Heart right ventricle (tissue), 16 donors: ENCODE results near the gene MINK1. TPM values are rescaled to one million over a fixed set of nuclear protein-coding genes. Genes with fewer than 3 reads are reported as not detected.
"Not testable (repeated sequence)": the region's sequence is repeated elsewhere in the genome, so short reads cannot be mapped to it uniquely, and the experiment has no call there.

Source experiments
- ATAC-seq, 8 donors: fragments of 200-7000 bp; cut with Tn5 transposase; one replicate each; pipeline ENCODE4 v1.9.1; 2020; ENCODE audit warnings: mild to moderate bottlenecking in 8 of 8, moderate library complexity in 8 of 8, moderate number of reproducible peaks in 1 of 8
- DNase-seq, 2 donors: peaks; one replicate each; pipeline ENCODE4 v3.0.0-alpha.2; 2020
- H3K27ac ChIP-seq, 10 donors: fragments of 200-600 bp; sonication (generic) in 2 of 10; one replicate each; pipeline versions ENCODE4 v1.5.0 to v1.8.0; 2020 to 2022; ENCODE audit warnings: mild to moderate bottlenecking in 3 of 10
- H3K27me3 ChIP-seq, 7 donors: fragments of 200-600 bp; one replicate each; pipeline ENCODE4 v1.8.0; 2021 to 2022; ENCODE audit warnings: mild to moderate bottlenecking in 2 of 7
- H3K36me3 ChIP-seq, 9 donors: fragments of 200-600 bp; sonication (generic) in 1 of 9; one replicate each; pipeline versions ENCODE4 v1.5.0 to v1.8.0; 2020 to 2022; ENCODE audit warnings: mild to moderate bottlenecking in 2 of 9
- H3K4me1 ChIP-seq, 9 donors: fragments of 200-600 bp; sonication (generic) in 1 of 9; one replicate each; pipeline versions ENCODE4 v1.5.0 to v1.8.0; 2020 to 2022; ENCODE audit warnings: mild to moderate bottlenecking in 4 of 9
- H3K4me3 ChIP-seq, 10 donors: fragments of 200-600 bp; sonication (generic) in 2 of 10; one replicate each; pipeline versions ENCODE4 v1.5.0 to v1.8.0; 2020 to 2022; ENCODE audit warnings: mild to moderate bottlenecking in 7 of 10, moderate library complexity in 2 of 10
- H3K9me3 ChIP-seq, 11 donors: fragments of 200-600 bp in 10 of 11; sonication (generic) in 2 of 11; one replicate each; pipeline versions ENCODE4 v1.5.0 to v1.8.0; 2013 to 2022; ENCODE audit warnings: mild to moderate bottlenecking in 2 of 11, control low read depth in 1 of 11, moderate library complexity in 1 of 11
- WGBS, 2 donors: extraction: QIAGEN DNeasy Blood & Tissue Kit; methylation state at CpG; one replicate each; pipeline ENCODE4 v1.1.7; 2013; ENCODE audit warnings: inconsistent platforms in 1 of 2; 5-methylcytosine and 5-hydroxymethylcytosine counted together
- intact Hi-C, 10 donors: fragments of 100-400 bp; cut with DNase I; formaldehyde crosslinking; loops; one replicate each; pipeline versions ENCODE4 v1.11.1 to v1.14.2; 2022
- polyA plus RNA-seq, 2 donors: library from polyadenylated mRNA; stranded (reverse); fragments of 200-250 nt; gene quantifications; one replicate each; pipeline ENCODE4 v1.2.3, GENCODE V29; 2013
- total RNA-seq, 10 donors: library from RNA; stranded (reverse); fragmentation: NEBNext Ultra II Directional in 3 of 10; extraction: Animal tissue kit (Norgen Biotek cat#: 25700) in 3 of 10; gene quantifications; one replicate each; pipeline versions ENCODE4 v1.2.1 to v1.2.4, GENCODE V29; 2021 to 2023
- TF ChIP-seq, protein P1 (sequence below), 9 donors: fragments of 200-600 bp; sonication (generic) in 2 of 9; IDR thresholded peaks; one replicate each; pipeline versions ENCODE4 v1.5.0 to v1.8.0; 2021 to 2022; ENCODE audit warnings: antibody characterized with exemption in 9 of 9, mild to moderate bottlenecking in 5 of 9, moderate library complexity in 1 of 9
- donor health status: Arrhythmogenic right ventricular cardiomyopathy.
- donor health status: ischemic (EF 13 %, LVEDD 7.1; RV severe dilation, severe dysfunction).
- donor health status: healthy with polysubstance abuse.
- donor health status: DM: no; HTN: yes; CAD: no.
- donor health status: DM: no; HTN: no; CAD: no.
- donor health status: ischemic (EF 25% LVEDD 6.9; RV normal size, moderate dysfunction).
- donor health status: ischemic (EF 25% LVEDD 5.7; RV mildly dilated, moderate dysfunction).
- donor health status: healthy.
- donor health status: DM: yes; HTN: yes; CAD: no.
- donor health status: Ischemic cardiomyopathy.
- donor health status: ischemic (EF 35%, LVEDD 5.7; RV mildly dilated, moderate dysfunction).
- donor health status: nonischemic (EF 11% LVEDD 7.7; RV severe dilation, severe dysfunction).
- donor health status: DM: yes; HTN: yes; CAD: no.
- donor health status: PGD.
- donor health status: ischemic (EF 29% LVEDD 5.4; RV normal size, mild dysfunction).
- donor health status: nonischemic (EF 23%, LVEDD 6.1; RV moderate dilation, normal function).

MINK1 gene
- total and polyA plus RNA-seq, 12 donors = 17.3 to 54.1 (median 33.5) TPM

DNA sequence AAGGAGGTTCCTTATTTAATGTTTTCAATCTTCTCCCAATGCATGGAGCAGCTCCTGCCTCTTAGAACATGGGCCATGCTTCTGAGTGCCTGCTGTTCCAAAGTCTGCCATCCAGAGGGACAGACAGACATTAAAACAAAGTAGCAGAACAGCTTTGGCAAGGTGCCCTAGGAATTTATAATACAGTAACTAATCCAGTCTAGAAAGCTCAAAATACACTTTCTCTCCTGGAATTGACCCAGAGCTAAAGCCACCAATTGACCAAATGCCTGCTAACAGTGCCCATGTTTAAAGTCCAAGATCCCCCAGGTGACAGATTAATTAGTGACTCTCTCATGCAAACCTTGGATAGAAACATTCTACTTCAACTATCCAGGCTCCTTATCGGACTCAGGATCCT, 80.9 kb downstream of the MINK1 start:
- Histone ChIP-seq H3K27me3 (no peaks in the 10 kb centered on the region), H3K36me3 (no peaks in the 10 kb centered on the region), H3K4me3 (no peak overlapping the region), H3K4me1 (peaks cover 0 to 9% (median 6%) of the 10 kb centered on the region in 9 donors), H3K27ac (no peak overlapping the region), H3K9me3 (no peaks in the 10 kb centered on the region)
- WGBS, 2 donors = 86 to 96% methylated on average over 1 of the region's 1 CpG
- TF ChIP-seq, protein P1, sequence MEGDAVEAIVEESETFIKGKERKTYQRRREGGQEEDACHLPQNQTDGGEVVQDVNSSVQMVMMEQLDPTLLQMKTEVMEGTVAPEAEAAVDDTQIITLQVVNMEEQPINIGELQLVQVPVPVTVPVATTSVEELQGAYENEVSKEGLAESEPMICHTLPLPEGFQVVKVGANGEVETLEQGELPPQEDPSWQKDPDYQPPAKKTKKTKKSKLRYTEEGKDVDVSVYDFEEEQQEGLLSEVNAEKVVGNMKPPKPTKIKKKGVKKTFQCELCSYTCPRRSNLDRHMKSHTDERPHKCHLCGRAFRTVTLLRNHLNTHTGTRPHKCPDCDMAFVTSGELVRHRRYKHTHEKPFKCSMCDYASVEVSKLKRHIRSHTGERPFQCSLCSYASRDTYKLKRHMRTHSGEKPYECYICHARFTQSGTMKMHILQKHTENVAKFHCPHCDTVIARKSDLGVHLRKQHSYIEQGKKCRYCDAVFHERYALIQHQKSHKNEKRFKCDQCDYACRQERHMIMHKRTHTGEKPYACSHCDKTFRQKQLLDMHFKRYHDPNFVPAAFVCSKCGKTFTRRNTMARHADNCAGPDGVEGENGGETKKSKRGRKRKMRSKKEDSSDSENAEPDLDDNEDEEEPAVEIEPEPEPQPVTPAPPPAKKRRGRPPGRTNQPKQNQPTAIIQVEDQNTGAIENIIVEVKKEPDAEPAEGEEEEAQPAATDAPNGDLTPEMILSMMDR (IDR thresholded peaks at IDR 0.05) = no peak
- DNase-seq (no peak), ATAC-seq (no peak)
- intact Hi-C loops = loop anchor here in 2 of 10 donors (10.0 kb wide), 2 partner anchors 71 to 151 kb away; partner anchors contain the start of gene CAMTA2 (in 1 of the 2)

DNA sequence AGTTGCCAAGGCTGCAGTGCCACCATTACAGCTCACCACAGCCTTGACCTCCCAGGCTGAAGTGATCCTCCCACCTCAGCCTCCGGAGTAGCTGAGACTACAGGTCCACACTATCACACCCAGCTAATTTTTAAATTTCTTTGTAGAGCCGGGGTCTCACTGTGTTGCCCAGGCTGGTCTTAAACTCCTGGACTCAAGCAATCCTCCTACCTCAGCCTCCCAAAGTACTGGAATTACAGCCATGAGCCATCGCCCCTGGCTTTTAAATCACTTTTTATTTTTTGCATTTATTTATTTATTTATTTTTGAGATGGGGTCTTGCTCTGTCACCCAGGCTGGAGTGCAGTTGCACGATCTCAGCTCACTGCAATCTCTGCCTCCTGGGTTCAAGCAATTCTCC, 81.4 kb downstream of the MINK1 start:
- intact Hi-C loops = loop anchor here in 2 of 10 donors (10.0 kb wide), 2 partner anchors 70 to 150 kb away; partner anchors contain the start of gene CAMTA2 (in 1 of the 2)

DNA sequence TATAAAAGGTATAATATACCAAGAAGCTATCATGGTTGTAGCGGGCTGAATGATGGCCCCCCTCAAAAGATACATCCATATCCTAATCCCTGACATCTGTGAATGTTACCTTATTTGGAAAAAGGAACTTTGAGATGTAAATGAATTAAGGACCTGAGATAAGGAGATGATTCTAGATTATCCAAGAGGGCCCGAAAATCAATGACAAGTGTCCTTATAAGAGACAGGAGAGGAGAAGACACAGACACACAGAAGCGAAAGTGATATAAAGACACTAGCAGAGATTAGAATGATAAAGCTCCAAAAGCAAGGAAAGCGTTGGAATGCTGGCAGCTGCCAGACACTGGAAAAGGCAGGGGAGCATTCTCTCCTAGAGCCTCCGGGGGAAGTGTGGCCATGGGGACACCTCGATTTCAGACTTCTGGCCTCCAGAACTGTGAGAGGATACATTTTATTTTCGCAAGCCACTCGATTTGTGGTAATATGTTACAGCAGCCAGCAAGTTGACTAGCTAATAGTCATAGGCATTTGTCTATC, 86.4 kb downstream of the MINK1 start:
- WGBS, 2 donors = 68 to 70% methylated on average over 8 of the region's 8 CpGs
- no peak overlapping the region for H3K27ac ChIP-seq
- DNase-seq (no peak), ATAC-seq (no peak)
- TF ChIP-seq, protein P1 (IDR thresholded peaks at IDR 0.05) = no peak
- H3K9me3 ChIP-seq = no peaks in the 10 kb centered on the region
- H3K36me3 ChIP-seq = no peaks in the 10 kb centered on the region
- H3K4me3 ChIP-seq = no peak overlapping the region
- H3K27me3 ChIP-seq = no peaks in the 10 kb centered on the region
- peaks cover 0 to 11% (median 0%) of the 10 kb centered on the region in 9 donors for H3K4me1 ChIP-seq
- intact Hi-C loops = loop anchor here in 2 of 10 donors (10.0 kb wide), 2 partner anchors 65 to 145 kb away; partner anchors contain the start of gene CAMTA2 (in 1 of the 2)

More for the DNA sequence above, 81.4 kb downstream of the MINK1 start:
- not testable (repeated sequence) for H3K27ac ChIP-seq, DNase-seq, H3K36me3 ChIP-seq, ATAC-seq, H3K27me3 ChIP-seq, H3K9me3 ChIP-seq, H3K4me3 ChIP-seq, H3K4me1 ChIP-seq
- 90 to 94% methylated on average over 4 of the region's 4 CpGs for WGBS, 2 donors

DNA sequence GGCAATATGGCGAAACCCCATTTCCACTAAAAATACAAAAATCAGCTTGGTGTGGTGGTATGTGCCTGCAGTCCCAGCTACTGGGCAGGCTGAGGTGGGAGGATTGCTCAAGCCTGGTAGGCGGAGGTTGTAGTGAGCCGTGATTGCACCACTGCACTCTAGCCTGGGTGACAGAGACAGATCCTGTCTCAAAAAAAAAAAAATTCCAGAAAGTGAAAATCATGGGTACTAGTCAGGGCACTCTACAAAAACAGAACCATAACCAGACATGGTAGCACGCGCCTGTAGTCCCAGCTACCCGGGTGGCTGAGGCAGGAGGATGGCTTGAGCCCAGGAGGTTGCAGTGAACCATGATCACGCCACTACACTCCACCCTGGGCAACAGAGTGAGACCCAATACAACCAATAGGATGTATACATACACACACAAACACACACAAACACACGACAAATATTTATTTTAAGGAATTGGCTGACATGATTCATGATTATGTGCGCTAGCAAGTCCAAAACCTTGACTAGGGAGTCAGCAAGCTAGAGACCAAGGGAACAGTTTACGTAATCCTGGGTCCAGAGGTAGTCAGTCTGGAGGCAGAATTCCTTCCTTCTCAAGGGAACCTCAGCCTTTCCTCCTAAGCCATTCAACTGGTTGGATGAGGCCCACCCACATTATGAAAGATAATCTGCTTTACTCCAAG, 87.4 kb downstream of the MINK1 start:
- no peak overlapping the region for H3K4me3 ChIP-seq
- WGBS, 2 donors = 88 to 90% methylated on average over 10 of the region's 10 CpGs
- no peak overlapping the region for H3K27ac ChIP-seq
- no peaks in the 10 kb centered on the region for H3K36me3 ChIP-seq
- peaks cover 0 to 11% (median 0%) of the 10 kb centered on the region in 9 donors for H3K4me1 ChIP-seq
- DNase-seq (no peak), ATAC-seq (peak in 1 of 8 donors; percentile 56)
- no peaks in the 10 kb centered on the region for H3K27me3 ChIP-seq
- H3K9me3 ChIP-seq = no peaks in the 10 kb centered on the region
- intact Hi-C loops = no loop called here
- TF ChIP-seq, protein P1 (IDR thresholded peaks at IDR 0.05) = no peak

DNA sequence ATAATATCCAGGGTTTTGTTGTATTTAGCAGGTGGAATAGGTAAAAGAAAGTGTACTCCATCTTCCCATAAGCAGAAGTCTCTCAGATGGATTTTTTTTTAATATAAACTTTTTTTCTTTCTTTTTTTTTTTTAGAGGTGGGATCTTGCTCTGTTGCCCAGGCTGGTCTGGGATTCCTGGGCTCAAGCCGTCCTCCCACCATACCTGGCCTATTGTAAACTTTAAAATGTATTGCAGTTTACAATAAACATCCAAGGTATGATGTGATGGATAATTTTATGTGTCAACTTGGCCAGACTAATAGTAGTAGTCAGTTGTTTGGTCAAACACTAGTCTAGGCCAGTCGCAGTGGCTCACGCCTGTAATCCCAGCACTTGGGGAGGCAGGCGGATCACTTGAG, 88.2 kb downstream of the MINK1 start:
- intact Hi-C loops = no loop called here
- no peak overlapping the region for H3K4me3 ChIP-seq
- peaks cover 0 to 11% (median 0%) of the 10 kb centered on the region in 9 donors for H3K4me1 ChIP-seq
- H3K27me3 ChIP-seq = no peaks in the 10 kb centered on the region
- no peaks in the 10 kb centered on the region for H3K9me3 ChIP-seq
- DNase-seq (no peak), ATAC-seq (no peak)
- H3K36me3 ChIP-seq = no peaks in the 10 kb centered on the region
- 96 to 97% methylated on average over 4 of the region's 4 CpGs for WGBS, 2 donors
- TF ChIP-seq, protein P1 (IDR thresholded peaks at IDR 0.05) = no peak
- H3K27ac ChIP-seq = no peak overlapping the region

DNA sequence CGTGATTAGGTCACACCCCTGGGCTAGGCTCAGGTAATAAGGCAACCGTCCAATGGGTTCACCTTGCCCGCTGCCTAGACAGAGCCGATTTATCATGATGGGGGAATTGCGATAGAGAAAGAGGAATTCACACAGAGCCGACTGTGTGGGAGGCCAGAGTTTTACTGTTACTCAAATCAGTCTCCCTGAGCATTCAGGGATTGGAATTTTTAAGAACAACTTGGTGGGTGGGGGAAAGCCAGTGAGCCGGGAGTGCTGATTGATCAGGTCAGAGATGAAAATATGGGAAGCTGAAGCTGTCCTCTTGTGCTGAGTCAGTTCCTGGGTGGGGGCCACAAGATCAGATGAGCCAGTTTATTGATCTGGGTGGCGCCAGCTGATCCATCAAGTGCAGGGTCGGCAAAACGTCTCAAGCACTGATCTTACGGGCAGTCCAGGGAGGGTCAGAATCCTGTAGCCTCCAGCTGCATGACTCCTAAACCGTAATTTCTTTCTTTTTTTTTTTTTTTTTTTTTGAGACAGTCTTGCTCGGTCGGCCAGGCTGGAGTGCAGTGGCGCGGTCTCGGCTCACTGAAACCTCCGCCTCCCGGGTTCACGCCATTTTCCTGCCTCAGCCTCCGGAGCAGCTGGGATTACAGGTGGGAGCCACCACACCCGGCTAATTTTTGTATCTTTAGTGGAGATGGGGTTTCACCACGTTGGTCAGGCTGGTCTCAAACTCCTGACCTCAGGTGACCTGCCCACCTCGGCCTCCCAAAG, 93.6 kb downstream of the MINK1 start:
- H3K27me3 ChIP-seq, DNase-seq, H3K36me3 ChIP-seq, H3K4me1 ChIP-seq, H3K9me3 ChIP-seq, intact Hi-C loops, H3K27ac ChIP-seq, ATAC-seq, H3K4me3 ChIP-seq: not testable (repeated sequence)
- 86 to 90% methylated on average over 24 of the region's 24 CpGs for WGBS, 2 donors
